Right lung (tissue), 5 donors: Measurements from ENCODE around the gene FILIP1. TPM values are rescaled to one million over a fixed set of nuclear protein-coding genes. Genes with fewer than 3 reads are reported as not detected.
A peak's percentile ranks its signal among the peaks of the same experiment; 100 is the strongest.
"Not testable (repeated sequence)": the region's sequence is repeated elsewhere in the genome, so short reads cannot be mapped to it uniquely, and the experiment has no call there.

ENCODE experiments used
- DNase-seq, 2 donors: peaks; one replicate each; pipeline ENCODE4 v3.0.0-alpha.2; 2013
- polyA plus RNA-seq, 5 donors: library from polyadenylated mRNA; unstranded; fragments of 120-200 nt; gene quantifications; one replicate each; pipeline versions ENCODE4 v1.2.1 to v1.2.3, GENCODE V29; 2013; ENCODE audit warnings: inconsistent platforms in 1 of 5, low replicate concordance in 1 of 5; ENCODE audit not compliant: insufficient read length in 5 of 5, insufficient read depth in 1 of 5

Gene FILIP1
- polyA plus RNA-seq, 5 donors = 20.2 to 45.3 (median 37.6) TPM

DNA sequence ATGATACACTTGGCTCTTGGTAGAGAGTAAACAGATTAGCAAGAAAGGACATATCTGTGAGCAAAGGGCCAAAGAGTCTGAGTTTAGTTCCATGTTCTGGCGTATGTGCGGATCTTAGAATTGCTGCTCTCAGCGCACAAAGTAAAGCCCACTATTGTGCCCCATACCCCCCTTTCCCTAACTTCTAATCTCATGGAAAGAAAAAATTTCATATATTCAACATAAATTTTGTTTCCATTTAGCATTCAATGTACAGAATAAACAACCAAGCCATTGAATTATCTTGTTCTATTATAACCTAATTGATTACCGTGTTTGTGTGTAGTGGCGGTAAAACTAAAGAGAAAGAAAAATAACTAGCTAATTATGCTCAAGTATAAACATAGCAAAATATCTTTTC, 30.5 kb downstream of the FILIP1 start:
- no peak for DNase-seq

DNA sequence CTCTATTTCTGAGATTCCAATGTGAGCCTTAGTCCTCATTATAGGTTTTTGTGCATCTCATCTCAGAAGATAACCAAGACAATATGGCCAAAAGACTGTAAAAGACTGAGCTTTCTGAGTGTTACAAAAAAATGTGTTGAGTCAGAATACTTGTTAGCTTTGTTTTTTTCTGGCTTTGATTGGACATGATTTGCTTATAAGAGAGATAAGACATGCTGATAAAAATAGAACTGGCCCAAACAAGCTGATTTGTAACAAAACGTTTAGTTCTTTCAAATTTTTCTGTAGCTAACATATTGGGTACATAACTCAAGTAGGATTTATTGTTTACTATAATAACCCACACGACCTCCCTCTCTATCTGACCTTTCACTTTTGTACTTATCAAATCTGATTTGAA, 32.9 kb downstream of the FILIP1 start:
- DNase-seq = peak in 1 of 2 donors; percentile 13

DNA sequence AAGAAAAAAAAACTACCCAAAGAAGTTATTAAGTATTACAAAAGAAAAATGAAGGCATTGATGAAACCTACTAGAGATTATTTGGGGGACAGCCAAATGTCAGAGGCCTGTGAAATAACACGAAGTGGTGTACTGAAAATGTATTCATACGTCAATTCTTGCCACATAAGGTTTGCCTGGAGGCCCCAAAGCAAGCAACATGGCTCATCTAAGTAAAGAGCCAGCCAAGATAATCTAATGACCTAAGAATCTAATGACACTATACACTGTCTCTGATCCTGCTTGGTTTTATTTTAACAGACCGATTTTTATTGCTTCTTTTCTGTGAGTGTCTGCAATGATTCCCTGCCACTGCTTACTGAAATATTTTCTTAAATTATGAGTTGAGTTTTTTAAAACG, 34.7 kb downstream of the FILIP1 start:
- peak in 1 of 2 donors; percentile 47 for DNase-seq

DNA sequence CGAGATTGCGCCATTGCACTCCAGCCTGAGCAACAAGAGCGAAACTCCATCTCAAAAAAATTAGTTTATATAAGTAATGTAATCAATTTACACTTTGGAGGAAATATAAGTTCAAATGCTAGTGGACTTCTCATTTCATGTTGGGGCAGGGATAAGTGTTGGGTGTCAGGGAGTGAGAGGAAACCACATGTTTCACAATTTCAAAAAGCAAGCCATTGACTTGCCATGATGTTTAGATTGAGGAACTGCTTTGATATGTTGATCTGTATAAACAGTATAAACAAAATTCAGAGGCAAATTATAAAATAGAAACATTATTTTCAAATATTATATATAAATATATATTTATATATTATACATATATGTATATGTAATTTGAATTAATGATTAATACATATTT, 42.7 kb downstream of the FILIP1 start:
- no peak for DNase-seq

DNA sequence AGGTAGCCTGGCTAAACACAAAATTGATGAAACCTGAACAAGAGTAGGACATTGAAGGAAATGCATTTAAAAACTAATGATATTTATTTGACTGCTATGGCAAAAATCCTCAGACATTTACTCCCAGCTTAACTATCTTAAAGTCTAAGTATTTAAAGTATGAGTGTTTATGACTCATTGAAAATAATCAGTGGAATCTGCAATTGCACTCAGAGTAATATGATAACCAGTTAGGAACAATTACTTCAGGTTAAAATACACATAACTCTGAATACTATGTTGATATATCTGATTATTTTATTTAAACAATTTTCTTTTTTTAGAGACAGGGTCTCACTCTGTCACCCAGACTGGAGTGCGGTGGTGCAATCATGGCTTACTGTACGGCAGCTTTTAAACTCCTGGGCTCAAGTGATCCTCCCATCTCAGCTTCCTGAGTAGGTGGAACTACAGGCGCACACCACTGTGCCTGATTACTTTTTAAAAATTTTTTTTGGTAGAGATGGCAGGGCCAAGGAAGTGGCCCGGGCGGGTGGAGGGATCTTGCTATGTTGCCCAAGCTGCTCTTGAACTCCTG, 43.9 kb downstream of the FILIP1 start:
- no peak for DNase-seq

DNA sequence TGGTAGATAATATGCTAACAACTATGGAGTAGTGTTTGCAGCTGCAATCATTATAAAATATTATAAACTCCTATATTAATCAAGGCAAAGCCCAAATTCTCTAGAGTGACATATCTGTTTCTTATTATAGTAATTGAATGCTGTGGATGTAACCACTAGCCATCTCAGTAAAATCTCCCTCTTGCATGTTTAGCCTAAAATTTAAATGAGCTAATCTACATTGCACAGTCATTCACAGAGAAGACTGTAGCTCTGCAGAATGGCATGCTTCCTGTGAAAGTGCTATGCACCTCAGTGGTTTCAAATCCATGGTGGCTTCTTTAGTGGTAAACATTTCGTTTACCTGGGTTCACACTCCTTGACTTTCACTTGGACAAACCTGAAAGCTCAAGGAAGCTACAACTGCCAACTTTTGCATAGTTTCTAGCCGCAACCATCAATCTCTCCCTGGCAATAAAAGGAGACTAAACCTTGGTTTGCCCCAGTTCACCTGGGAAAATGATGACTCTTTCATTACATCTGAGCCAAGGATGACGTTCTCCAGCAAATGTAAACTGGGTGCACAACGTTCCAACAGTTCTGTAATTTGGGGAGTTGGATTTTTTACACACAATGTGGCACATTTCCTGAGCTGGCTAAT, 47.2 kb downstream of the FILIP1 start:
- no peak for DNase-seq

DNA sequence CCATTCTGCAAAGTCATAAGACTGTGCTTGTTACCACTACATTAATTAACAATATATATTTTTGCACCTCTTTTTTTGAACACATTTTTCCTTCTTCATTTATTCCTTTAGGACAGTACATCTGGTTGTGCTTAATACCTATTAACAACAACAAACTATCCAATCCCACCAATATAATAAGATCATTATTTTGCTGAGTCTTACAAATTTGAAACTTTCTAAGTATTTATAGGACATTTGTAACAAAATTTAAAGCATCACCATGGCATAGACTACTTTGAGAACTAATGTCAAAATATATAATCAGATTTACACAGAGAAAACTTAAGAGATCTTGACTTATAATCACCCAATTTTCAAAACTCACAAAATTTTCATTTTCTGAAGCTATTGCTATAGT, 47.9 kb downstream of the FILIP1 start:
- DNase-seq = no peak

DNA sequence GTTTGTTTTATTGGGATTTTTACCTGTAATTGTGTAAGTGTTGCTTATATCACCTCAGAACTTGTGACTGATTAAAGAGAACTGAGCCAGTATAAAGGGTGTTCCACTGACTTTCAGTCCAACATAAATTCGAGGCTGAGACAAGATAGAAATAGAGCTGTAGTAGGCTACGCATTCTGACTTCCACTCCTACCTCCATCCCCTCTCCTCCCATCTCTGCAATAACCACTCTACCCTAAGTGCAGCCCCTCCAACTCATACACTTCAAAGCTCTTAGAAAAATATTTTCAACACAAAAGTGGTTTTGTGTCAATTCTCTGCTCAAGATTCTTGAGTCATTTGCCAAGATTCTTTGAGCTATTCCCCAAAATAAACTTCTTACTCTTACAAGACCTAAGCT, 48.7 kb downstream of the FILIP1 start:
- peak in 1 of 2 donors; percentile 16 for DNase-seq

DNA sequence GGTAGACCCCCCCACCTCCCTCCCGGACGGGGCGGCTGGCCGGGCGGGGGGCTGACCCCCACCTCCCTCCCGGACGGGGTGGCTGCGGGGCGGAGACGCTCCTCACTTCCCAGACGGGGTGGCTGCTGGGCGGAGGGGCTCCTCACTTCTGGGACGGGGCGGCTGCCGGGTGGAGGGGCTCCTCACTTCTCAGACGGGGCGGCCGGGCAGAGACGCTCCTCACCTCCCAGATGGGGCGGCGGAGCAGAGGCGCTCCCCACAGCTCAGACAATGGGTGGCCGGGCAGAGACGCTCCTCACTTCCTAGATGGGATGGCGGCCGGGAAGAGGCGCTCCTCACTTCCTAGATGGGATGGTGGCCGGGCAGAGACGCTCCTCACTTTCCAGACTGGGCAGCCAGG, 51.7 kb downstream of the FILIP1 start:
- DNase-seq = not testable (repeated sequence)

DNA sequence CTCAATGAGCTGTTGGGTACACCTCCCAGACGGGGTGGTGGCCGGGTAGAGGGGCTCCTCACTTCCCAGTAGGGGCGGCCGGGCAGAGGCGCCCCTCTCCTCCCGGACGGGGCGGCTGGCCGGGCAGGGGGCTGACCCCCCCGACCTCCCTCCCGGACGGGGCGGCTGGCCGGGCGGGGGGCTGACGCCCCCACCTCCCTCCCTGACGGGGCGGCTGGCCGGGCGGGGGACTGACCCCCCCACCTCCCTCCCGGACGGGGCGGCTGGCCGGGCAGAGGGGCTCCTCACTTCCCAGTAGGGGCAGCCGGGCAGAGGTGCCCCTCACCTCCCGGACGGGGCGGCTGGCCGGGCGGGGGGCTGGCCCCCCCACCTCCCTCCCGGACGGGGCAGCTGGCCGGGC, 52.1 kb downstream of the FILIP1 start:
- not testable (repeated sequence) for DNase-seq

DNA sequence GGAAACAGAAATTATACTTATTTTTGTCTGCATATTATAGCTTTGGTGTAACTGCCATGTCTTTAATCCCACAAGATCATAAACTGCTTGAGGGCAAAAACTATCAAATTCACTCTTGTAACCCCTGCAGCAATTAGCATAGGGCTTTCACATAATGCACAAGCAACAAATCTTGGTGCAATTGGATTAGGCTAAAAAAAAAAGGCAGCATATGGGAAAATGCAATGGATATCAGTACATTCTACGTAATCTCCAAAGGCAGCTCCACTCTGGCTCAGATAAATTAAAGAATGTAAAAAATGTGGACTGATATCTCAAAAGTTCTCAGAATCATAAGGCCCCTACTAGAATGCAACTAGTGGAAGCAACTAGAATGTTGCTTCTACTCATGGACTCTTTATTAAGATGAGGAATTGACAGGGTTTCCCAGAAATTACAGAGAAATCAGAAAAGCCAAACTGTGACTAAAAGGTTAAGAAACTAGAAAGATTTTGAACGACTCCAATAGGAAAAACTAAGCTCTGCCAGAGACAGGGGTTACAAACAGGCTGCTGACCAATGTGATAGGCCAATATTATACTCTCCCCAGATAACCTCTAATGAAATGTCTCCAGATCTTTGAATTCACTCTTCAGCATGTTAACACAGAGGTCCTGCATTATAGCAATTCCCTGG, 55.0 kb downstream of the FILIP1 start:
- DNase-seq = no peak

DNA sequence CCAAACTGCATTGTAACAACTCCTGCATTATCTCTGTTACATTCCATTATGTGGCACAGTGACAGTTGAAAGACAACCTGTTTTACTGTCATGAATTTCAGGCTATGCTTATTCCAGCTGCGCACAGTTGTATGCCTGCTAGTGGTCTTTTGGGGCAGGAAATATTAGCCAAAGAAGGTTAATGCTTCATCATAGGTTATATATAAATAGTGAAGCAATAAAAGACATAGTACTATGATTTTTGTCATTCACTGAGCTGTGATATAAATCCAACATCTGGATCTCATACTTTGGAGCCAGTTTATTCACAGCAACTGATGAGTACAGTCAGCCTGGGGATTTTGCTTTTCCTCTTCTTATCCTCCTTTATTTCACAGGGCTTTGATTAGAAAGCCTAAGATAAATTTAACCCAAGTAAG, 55.6 kb downstream of the FILIP1 start:
- peak; percentile 85 to 87 for DNase-seq

DNA sequence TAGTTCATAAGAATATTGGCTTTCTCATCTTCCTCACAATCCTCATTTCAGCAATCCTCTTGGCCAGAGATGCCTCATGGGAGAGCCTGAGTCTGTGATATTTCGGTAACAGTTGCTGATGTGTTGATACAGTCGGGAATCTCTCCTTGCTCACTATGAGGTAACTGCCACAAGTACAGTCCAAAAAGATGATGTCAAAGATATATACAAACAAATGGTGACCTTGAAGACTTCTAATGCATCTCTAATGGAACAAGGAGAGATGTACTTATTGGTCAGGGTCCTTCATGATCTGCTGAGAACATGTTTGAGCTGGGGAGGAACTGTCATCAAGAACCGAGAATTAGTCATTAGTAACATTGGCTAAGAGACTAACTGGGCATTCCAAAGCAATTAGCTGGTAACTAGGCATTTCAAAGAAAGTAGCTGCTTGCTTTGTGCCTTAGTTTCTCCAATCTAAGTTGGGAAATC, 56.1 kb downstream of the FILIP1 start:
- peak; percentile 78 to 92 for DNase-seq

DNA sequence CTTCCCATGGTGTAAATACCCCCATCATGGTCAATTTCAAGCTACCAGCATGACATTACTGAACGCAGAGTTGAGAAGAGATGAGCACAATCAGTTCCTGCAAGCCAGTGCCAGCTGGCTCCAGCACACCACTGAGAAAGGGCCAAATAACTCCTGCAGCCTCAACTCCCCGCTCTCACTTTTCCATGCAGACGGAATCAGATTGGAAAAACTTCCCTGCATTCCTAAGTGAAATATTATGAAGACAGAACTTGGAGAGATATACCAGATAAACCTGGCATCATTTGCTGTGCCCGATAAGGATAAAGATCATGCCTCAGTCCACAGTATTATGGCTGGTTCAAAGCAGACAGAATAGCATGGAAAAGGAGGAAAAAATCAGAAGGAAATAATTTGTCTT, 56.7 kb downstream of the FILIP1 start:
- peak; percentile 60 to 68 for DNase-seq

DNA sequence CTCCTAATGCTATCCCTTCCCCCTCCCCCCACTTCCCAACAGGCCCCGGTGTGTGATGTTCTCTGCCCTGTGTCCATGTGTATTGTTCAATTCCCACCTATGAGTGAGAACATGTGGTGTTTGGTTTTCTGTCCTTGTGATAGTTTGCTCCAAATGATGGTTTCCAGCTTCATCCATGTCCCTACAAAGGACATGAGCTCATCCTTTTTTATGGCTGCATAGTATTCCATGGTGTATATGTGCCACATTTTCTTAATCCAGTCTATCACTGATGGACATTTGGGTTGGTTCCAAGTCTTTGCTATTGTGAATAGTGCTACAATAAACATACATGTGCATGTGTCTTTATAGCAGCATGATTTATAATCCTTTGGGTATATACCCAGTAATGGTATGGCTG, 60.8 kb downstream of the FILIP1 start:
- DNase-seq = not testable (repeated sequence)

DNA sequence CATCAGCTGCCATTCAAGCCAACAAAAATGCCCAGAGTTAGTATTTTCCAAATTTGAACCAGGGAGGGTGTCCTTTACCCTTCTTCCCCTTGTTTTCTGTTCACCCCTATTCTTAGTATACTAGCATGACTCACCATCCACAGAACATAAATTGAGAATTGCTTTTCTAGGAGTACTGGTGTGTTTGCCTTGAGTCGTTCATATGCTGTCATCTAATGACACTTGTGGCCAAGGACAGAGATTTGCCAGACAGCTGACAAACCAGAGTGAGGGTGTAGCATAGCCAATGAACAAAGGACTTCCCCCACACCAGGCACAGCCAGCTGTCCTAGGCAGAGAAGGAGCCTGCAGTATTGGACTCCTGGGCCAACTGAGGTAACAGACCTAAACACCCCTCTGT, 62.2 kb downstream of the FILIP1 start:
- DNase-seq = no peak

DNA sequence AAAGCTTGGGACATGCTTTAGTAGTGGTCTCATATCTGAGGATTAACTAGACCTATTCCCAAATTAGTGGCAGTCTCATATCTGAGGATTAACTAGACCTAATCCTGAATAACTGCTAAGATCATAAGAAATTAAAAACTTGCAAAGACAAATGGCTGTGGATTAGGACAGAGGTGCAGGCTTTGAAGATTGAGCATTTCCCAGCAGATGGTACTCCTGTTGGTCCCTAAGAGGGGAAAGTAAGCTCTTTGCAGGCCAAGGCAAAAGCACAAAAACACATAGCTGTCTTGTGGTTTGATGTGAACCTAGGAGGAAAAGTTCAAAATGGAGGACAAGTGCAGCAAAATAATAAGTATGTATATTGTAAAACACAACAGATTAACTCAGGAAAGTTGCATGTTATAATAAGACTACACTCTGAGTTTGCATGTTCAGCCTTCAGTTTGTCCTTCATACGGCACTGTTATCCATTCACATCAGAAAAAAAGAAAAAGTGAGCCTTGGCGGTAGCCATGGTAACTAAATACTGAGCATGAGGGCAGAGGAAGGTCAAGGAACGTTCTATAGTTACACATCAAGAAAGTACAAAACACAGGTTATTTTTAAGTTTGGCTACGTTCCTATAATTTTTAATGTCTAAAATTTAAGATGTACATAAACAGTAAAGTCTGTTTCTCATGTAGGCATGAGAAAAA, 62.8 kb downstream of the FILIP1 start:
- DNase-seq = peak in 1 of 2 donors; percentile 36

DNA sequence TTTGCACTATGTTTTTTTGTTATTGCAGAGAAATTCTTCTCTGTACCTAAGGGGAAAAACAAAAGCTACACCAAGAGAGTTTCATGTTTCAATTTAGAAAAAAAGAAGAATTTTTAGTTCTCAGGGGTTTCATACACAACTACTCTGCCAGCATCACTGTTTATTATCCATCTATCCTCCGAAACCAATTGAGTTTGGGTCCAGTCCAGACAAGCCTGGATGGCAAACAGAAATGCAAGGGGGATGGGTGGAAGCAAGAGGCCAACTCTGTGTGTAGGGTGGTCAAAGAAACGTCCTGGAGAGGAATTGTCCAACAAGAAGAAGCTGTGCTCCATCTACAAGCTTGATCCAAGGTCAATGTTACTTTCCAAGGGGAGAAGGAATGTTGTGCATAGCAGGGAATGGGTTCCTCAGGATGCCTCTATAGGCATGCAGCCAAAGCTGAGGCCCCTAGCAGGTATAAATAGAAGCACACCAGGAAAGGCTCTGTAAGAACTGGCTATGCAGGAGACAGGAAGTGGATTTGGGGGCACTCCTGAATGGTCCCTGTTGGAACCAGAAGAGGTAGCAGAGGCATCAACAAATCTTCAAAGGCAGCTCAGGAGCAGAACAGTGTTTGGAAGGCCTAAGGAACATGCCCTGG, 64.4 kb downstream of the FILIP1 start:
- no peak for DNase-seq

DNA sequence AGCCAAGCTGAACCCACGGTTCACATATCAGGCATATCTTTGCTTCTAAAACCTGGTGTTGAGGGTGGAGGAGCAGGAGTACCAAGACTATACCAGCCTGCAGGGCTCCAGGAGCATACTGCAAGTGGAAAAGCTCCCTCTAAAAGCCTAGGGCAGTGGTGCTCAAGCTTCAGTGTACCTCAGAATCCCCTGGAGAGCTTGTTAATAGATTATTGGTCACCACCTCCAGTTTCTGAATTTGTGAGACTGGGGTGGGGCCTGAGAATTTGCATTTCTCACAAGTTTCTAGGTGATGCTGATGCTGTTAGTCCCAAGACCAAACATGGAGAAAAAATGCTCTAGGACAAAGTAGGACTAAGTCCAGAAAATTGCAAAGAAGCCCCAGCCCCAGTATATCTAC, 65.4 kb downstream of the FILIP1 start:
- DNase-seq = no peak

DNA sequence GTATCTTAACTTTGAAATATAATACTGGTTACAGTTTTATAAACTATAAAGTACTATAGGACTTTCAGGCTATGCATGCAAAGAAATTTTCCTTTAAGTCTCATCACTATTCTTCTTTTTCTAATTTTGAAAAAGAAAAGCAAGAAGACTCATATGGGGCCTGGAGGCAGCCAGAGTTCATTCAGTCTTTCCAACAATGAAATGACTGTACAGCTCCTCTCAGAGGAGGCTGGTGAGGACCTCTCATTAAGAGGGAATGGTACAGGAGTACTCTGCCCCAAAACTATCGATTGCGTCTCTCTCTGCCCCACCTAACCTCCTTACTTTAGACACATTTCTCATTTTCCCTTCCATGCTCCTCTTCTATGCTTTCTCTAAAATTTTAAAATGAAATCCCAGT, 66.3 kb downstream of the FILIP1 start:
- DNase-seq = no peak

DNA sequence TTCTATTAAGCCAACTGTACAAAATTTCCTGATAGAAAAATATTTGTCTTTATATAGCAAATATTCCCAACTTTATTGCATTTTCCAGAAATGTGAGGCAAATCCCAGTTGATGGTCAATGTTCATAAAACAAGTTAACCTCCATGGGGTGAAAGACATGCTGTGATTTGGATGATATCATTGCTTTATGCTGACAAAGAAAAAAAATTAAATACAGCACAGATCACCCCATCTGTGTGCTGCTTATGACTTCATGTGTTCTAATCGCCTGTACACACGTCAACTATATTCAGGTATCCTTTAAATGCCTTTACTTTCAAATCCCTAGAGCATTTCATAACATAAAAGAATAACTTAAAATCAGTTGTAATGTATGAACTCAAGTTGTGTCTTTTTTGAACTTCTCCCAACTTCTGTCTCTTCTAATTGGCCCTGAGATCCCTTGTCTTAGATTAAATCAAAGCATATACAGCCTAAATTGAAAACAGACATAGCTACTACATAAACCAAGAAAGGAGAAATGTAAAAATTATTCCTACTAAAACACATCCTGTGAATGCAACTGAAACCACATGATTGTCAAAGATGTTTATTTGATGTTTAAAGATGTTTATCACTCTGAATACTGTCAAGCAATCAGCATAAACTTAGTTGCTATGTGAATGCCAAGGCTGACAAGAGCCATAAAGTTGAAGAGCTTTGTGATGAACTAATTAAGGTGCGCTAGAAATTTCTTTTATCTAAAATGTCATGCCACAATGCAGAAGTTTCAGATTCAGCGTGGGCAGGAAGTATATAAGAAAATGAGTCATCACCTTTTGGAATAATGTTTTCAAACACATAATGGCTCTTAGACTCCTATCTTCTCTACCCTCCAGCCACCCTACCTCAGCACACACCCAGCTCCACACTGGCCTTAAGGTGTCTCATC, 68.7 kb downstream of the FILIP1 start:
- DNase-seq = no peak
